Ishikawa (cell line): ENCODE measurements around the gene MFRP.

Experiments used
- CEBPB ChIP-seq: IDR thresholded peaks from 2 replicates; pipeline ENCODE4 v1.6.1; 2012
- CREB1 ChIP-seq: IDR thresholded peaks from 2 replicates; pipeline ENCODE4 v1.6.1; 2012; ENCODE audit warnings: low read depth
- EGR1 ChIP-seq: IDR thresholded peaks from 2 replicates; pipeline ENCODE4 v1.6.1; 2012
- EP300 ChIP-seq: IDR thresholded peaks from 2 replicates; pipeline ENCODE4 v1.6.1; 2012; ENCODE audit warnings: borderline replicate concordance
- FOXM1 ChIP-seq: IDR thresholded peaks from 2 replicates; pipeline ENCODE4 v1.6.1; 2012; ENCODE audit warnings: low read depth, borderline replicate concordance
- NFIC ChIP-seq: IDR thresholded peaks from 2 replicates; pipeline ENCODE4 v1.6.1; 2012
- RAD21 ChIP-seq: IDR thresholded peaks from 2 replicates; pipeline ENCODE4 v1.6.1; 2012; ENCODE audit warnings: low read depth
- TAF1 ChIP-seq: IDR thresholded peaks from 2 replicates; pipeline ENCODE4 v1.6.1; 2012; ENCODE audit warnings: low read depth, mild to moderate bottlenecking
- TCF12 ChIP-seq: IDR thresholded peaks from 2 replicates; pipeline ENCODE4 v1.6.1; 2012; ENCODE audit warnings: low read depth
- TEAD4 ChIP-seq: IDR thresholded peaks from 2 replicates; pipeline ENCODE4 v1.6.1; 2012
- YY1 ChIP-seq: IDR thresholded peaks from 2 replicates; pipeline ENCODE4 v1.6.1; 2012; ENCODE audit warnings: low read depth
- ZBTB7A ChIP-seq: IDR thresholded peaks from 2 replicates; pipeline ENCODE4 v1.6.1; 2012; ENCODE audit warnings: low read depth
- TF ChIP-seq, protein P1 (sequence below): IDR thresholded peaks from 2 replicates; pipeline ENCODE4 v1.6.1; 2012
- TF ChIP-seq, protein P2 (sequence below): IDR thresholded peaks from 2 replicates; pipeline ENCODE4 v1.6.1; 2012; ENCODE audit warnings: low read depth, mild to moderate bottlenecking
- TF ChIP-seq, protein P3 (sequence below): IDR thresholded peaks from 2 replicates; pipeline ENCODE4 v1.6.1; 2012

The MFRP gene

DNA sequence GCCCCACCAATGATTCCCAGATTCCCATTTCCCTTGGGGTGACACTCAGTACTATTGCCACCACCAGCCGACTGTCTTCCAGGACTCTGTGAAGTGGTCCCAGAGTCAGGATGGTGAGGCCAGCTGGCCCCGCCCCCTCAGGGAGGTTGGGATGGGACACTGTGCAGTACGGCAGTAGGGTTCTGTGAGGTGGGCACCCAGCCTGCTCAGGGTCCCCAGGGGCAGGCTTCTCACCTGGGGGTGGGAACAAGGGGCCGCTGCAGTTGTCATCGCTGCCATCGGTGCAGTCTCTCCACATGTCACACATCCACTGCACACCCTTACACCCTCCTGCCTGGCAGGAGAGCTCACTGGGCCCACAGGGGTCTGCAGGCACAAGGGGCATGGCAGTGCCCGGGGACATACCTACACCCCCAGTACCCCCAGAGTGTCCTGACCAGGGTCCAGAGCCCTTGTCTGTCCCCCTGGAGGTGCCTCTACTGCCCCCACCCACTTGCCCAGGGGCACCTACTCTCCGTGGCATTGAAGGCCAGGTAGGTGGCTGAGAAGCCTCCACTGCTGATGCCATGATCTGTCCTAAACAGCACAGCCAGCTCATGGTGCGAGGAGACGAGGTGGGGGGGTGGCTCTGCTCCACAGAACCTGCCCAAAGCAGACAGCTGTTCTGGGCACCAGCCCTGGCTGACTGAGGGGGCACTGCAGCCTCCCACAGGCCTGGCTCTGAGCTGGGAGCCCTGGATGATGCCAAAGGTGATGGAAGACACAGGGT is 4.0 kb downstream of the MFRP start:
- TF ChIP-seq, protein P1, sequence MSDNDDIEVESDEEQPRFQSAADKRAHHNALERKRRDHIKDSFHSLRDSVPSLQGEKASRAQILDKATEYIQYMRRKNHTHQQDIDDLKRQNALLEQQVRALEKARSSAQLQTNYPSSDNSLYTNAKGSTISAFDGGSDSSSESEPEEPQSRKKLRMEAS = no peak
- TF ChIP-seq TCF12 (no peak), RAD21 (no peak), TEAD4 (no peak), NFIC (no peak), TAF1 (no peak), YY1 (no peak), EGR1 (no peak), ZBTB7A (no peak), CEBPB (no peak), EP300 (no peak), CREB1 (no peak), FOXM1 (no peak)
- TF ChIP-seq, protein P2, sequence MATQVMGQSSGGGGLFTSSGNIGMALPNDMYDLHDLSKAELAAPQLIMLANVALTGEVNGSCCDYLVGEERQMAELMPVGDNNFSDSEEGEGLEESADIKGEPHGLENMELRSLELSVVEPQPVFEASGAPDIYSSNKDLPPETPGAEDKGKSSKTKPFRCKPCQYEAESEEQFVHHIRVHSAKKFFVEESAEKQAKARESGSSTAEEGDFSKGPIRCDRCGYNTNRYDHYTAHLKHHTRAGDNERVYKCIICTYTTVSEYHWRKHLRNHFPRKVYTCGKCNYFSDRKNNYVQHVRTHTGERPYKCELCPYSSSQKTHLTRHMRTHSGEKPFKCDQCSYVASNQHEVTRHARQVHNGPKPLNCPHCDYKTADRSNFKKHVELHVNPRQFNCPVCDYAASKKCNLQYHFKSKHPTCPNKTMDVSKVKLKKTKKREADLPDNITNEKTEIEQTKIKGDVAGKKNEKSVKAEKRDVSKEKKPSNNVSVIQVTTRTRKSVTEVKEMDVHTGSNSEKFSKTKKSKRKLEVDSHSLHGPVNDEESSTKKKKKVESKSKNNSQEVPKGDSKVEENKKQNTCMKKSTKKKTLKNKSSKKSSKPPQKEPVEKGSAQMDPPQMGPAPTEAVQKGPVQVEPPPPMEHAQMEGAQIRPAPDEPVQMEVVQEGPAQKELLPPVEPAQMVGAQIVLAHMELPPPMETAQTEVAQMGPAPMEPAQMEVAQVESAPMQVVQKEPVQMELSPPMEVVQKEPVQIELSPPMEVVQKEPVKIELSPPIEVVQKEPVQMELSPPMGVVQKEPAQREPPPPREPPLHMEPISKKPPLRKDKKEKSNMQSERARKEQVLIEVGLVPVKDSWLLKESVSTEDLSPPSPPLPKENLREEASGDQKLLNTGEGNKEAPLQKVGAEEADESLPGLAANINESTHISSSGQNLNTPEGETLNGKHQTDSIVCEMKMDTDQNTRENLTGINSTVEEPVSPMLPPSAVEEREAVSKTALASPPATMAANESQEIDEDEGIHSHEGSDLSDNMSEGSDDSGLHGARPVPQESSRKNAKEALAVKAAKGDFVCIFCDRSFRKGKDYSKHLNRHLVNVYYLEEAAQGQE = no peak

DNA sequence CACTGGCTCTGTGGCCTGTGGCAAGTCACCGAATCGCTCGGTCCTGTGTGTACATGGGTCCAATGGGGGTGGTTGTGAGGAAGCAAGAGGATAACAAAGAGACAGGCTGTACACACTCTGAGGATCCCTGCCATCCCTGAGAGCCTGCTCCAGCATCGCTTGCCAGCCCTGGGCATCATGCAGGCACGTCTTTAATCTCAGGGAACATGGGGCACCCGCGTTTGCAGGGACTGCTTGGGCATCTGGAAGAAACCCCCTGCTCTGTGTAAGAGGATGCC is 4.5 kb downstream of the MFRP start:
- no peak for TF ChIP-seq TAF1
- no peak for TF ChIP-seq YY1
- no peak for TF ChIP-seq EP300
- TF ChIP-seq, protein P2 = no peak
- no peak for TF ChIP-seq RAD21
- no peak for TF ChIP-seq EGR1
- TF ChIP-seq TEAD4 = no peak
- TF ChIP-seq, protein P3, sequence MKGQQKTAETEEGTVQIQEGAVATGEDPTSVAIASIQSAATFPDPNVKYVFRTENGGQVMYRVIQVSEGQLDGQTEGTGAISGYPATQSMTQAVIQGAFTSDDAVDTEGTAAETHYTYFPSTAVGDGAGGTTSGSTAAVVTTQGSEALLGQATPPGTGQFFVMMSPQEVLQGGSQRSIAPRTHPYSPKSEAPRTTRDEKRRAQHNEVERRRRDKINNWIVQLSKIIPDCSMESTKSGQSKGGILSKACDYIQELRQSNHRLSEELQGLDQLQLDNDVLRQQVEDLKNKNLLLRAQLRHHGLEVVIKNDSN = no peak
- no peak for TF ChIP-seq CEBPB
- TF ChIP-seq, protein P1 = no peak
- no peak for TF ChIP-seq FOXM1
- no peak for TF ChIP-seq CREB1
- no peak for TF ChIP-seq NFIC
- no peak for TF ChIP-seq TCF12
- TF ChIP-seq ZBTB7A = no peak

DNA sequence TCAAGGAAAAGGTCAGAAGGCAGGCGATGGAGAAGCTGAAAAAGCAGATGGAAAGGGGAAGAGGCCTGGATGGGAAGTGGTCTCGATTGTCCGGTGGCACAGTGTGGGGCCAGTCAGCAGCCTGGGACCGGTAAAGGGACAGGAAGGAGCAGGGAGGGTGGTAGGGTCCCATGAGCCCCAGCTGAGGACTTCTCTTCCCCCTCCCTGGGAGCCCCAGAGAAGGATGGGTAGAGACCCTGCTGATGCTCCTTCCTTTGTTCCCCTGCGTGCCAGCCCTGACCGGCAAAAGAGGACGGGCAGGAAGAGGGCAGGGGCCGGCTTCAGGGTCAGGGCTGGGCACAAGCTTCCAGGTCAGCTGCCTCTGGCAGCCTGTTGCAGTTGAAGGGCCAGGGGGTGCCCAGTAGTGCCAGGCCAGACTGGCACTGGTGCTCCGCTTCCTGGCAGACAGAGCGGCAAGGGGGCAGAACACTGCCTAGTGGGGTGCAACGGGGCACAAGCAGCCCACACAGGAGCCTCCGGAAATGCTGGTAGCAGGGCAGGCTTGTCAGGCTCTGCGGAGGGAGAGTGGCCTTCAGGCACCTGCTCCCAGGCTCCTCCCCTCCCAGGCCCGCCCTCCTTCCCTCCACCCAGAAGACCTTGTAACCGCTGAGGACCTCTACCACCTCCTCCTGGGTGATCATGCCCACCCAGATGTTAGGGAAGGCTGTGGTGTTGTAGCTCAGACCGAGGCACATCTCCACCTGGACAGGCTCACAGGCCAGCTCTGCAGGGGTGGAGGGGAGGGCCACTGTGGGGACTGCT is 5.1 kb downstream of the MFRP start:
- TF ChIP-seq TCF12 = no peak
- no peak for TF ChIP-seq TAF1
- TF ChIP-seq CREB1 = no peak
- no peak for TF ChIP-seq ZBTB7A
- TF ChIP-seq, protein P3 = no peak
- no peak for TF ChIP-seq TEAD4
- no peak for TF ChIP-seq NFIC
- TF ChIP-seq EP300 = no peak
- TF ChIP-seq, protein P1 = no peak
- no peak for TF ChIP-seq CEBPB
- TF ChIP-seq, protein P2 = no peak
- TF ChIP-seq YY1 = no peak
- no peak for TF ChIP-seq FOXM1
- no peak for TF ChIP-seq RAD21
- no peak for TF ChIP-seq EGR1
